ENCODE results near the gene TNIK.

TNIK gene

GRCh38 chr3:171223396-171223795 is 236.8 kb downstream of the TNIK start:
- DNase-seq (ENCODE audit: low spot score) = no peak

- no peak for DNase-seq (ENCODE audit: low spot score)
Observed at GRCh38 chr3:171222995-171223394, 237.2 kb downstream of the TNIK start.

DNA sequence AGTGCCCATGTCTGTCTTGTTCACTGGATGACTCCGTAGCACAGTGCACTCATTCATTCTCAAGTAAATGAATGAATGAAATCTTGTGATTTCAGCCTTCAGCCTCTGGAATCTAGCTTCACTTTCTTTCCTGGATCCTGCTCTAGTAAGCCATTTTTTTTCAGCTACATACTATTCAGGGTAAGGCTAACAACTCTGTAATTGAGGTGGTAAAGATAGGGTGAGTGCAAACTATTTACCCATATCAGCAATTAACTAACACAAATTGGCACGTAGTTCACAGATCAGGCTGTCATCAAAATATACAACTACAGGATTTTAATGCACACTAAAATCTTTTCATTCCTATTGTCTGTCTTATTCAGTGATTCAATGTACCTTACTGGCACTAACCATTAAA is 238.6 kb downstream of the TNIK start:
- no peak for DNase-seq (ENCODE audit: low spot score)

DNA sequence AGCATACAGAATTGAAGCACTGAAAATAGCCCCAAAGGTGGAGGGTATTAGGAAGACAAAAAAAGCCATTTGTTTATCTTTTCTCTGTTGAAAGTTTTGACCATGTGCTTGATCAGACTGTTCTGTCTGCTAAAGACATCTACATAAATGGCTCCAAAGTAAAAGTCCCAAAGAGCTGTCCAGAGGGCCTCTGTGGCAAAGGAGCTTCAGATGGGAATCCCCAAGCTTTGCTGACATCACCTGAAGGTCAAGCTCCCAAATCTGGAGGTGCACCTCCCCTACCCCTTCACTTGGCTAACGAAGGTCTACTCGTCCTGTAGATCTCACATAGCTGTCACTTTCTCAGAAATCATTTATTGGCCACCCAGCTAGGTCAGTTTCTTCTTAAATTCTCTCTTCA is 239.1 kb downstream of the TNIK start:
- no peak for DNase-seq (ENCODE audit: low spot score)

DNA sequence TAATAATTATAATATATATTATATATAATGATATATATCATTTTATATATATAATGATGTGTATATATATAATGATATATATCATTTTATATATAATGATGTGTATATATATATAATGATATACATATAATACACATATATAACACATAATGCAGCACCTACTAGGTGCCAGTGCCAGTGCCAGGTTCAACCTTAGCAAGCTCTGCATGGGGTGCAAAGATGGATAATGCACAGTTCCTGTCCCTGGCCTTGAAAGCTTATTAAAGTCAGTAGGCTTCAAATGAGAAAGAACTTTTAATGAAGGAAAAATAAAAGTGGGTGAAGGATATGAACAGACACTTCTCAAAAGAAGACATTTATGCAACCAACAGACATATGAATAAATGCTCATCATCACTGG is 240.9 kb downstream of the TNIK start:
- DNase-seq (ENCODE audit: low spot score) = no peak

GRCh38 chr3:171218069-171218468 is 242.1 kb downstream of the TNIK start:
- no peak for DNase-seq (ENCODE audit: low spot score)

GRCh38 chr3:171213907-171214306 is 246.3 kb downstream of the TNIK start:
- DNase-seq (ENCODE audit: low spot score) = no peak

DNA sequence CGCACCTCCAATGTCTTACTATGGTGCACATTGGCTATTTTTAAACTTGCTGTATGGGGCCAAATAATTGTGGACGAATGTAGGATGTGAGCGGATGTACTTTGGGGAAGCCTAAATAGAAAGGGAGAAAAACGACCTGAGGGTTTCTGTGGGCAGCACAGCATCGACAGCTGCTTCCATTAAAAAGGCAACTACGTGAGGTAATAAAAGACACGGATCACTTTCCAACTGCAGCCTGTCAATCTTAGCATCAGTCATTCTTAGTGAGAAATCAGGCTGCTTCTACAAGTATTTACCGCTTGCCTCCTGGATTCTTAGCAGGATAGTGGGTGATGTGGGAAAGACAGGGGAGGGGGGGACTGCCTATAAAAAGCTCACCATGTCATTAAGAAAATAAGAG is 247.0 kb downstream of the TNIK start:
- DNase-seq (ENCODE audit: low spot score) = no peak

- DNase-seq (ENCODE audit: low spot score) = no peak
Observed at GRCh38 chr3:171212648-171213047, 247.6 kb downstream of the TNIK start.

- no peak for DNase-seq (ENCODE audit: low spot score)
Observed at GRCh38 chr3:171206283-171206682, 253.9 kb downstream of the TNIK start.

- DNase-seq (ENCODE audit: low spot score) = no peak
Observed at GRCh38 chr3:171204942-171205341, 255.3 kb downstream of the TNIK start.

DNA sequence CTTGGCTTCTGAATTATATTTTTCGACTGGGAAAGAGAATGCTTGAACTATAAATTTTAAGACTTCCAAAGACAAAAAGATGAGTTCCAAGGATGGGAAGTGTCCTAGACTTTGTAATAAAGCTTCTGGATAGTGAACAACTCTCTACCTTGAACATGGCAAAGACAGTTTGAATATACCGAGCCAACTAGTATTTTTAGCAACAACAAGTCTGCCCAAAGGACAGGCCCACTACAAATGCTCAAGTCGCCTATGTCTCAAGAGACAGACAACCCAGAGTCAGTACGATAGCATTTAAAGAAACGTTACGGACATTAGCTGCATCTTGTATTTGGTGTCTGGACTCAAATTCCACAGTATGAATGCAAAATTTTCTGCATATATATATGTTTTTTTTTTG is 258.4 kb downstream of the TNIK start:
- no peak for DNase-seq (ENCODE audit: low spot score)

DNA sequence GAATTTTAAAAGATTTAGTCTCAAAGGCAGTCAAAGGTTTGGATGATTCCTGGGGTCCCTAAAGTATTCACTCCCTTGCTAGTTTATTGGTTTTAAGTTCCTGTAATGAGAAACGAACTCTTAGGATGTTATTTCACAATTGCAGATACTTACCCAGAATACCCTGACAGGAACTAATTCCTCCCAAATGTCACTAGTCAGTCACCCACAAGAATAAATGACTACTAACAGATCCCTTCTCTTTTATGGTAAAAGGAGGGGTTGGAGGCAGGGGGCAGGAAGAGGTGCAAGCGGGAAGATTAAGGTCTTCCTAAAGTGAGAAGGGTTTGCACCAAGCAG is 259.5 kb downstream of the TNIK start:
- DNase-seq (ENCODE audit: low spot score) = no peak

DNA sequence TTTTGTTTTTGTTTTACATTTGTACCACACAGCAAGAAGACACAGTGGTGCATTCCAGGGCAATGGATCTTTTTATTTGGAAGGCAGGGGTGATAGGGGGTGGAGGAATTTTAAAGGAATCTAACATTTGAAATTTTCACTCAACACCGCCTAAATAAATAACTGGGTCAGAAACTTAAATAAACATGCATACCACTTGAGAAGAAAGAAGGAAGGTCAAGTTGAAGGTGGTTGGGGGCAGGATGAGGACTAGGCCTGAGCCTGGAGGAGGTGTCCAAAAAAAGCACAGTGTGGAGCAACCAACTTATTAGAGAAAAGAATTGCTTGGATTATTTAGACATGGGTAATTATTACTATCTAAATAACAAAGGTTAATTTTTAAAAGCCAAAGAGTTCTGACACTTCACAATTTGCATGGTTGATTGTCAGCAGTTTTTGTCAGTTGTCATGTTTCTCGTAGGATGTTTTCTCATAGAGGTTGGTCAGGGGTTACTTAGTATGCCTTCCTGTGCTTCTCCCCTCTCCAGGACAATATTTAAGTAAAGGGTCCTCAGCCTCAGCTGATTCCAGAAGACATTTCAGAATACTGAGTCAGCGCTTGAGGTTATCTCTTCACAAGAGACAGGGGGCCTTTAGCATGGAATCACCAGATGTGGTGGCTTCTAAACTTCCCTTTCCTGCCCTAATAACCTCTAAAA is 260.0 kb downstream of the TNIK start:
- no peak for DNase-seq (ENCODE audit: low spot score)

GRCh38 chr3:171199473-171199829 is 260.8 kb downstream of the TNIK start:
- no peak for DNase-seq (ENCODE audit: low spot score)

DNA sequence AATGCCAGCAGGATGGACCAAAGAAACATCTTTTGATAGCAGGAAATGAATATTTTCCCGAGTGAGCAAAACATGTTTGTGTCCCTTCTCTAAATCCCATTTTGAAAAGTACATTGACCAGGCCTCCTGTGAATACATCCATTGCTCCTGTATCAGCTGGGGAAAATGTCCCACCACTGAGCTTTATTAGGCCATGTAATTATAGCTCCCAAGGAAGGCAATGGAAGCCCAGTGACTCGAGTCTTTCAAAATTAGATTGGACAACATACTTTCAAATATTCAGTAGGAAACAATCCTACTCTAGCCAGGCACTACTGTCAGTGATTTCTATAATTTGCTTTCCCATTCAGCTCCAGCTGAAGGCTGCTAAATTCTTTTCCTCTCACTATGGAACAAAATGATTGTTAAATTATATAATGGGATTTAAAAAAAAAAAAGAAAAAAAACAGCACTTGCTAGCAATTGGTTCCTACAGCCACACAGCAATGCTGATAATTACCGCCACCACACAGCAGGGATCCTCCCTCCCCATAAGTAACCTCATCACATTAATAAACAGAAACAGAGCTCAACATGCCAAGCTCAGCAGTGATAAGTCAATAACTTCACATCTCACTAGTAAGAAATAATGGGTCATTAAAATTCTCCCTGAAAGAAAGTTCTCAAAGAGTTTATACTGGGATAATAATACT is 261.3 kb downstream of the TNIK start:
- no peak for DNase-seq (ENCODE audit: low spot score)

DNA sequence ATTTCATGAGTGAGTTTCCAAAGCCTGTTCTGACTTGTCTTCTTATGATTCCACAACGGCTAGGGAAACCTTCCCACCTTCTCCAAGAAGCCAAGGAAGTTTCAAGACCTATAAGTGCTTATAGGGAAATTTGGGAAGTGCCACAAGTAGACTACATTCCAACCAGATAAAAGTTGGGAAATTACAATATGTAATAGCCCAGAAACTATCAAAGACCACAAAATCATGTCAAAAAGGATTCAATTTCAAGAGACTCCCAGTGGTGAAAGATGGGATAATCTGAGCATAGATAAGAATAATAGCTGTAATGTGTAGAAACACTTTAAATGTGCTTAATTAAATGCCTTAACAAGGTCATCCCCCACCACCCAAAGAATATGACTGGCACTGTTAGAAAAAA is 264.5 kb downstream of the TNIK start:
- no peak for DNase-seq (ENCODE audit: low spot score)

- DNase-seq (ENCODE audit: low spot score) = no peak
Observed at GRCh38 chr3:171194965-171195364, 265.2 kb downstream of the TNIK start.

DNA sequence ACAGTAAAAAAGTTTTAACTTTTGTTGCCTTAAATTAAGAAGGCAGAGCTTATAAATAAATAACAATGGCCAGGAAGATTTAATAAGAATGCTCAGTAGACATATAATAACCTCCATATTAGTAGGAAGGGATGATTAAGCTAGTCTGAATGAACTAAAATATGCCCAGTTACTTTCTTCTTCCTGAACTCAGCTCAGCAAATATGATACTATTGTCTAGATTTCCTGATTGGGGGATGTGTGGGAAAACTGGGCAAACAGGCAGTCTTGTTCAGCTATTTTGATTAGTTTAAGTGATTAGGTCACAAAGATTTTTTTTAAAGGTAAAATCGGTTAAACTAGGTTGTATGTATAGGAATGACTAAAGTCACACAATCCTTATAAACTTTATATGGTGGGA is 266.5 kb downstream of the TNIK start:
- DNase-seq (ENCODE audit: low spot score) = no peak

DNA sequence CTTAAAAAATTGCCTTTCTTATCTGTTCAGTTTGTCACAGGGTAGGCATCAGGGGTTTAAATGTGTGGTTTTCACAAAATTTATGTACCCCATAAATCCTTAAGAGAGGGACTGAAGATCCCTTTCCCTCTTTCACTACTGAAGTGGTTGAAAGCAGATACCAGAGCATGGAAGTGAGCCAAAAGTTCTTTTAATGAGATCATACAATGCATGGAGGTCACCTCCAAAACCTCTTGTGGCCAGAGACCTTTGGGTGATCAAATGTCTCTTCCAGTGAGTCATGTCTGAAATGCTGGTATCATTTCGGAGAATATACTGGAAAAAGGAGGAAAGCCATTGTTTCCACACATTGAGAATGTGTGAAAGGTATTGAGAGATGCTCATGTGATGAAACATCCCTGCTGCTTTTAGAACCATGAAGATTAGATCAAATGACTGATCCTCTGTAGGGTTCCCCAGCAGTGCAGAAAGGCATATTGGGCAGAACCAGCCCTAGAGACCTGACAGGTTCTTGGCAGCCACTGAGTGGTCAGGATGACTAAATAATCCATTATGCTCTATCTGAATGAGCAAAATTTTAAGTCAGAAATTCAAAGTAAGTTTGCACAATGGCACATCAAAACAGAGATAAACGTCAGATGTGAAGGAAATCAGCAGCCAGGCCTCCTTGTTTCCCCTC is 267.9 kb downstream of the TNIK start:
- DNase-seq (ENCODE audit: low spot score) = no peak

- no peak for DNase-seq (ENCODE audit: low spot score)
Observed at GRCh38 chr3:171190668-171191067, 269.5 kb downstream of the TNIK start.

- no peak for DNase-seq (ENCODE audit: low spot score)
Observed at GRCh38 chr3:171189394-171190080, 270.7 kb downstream of the TNIK start.

GRCh38 chr3:171187706-171188290 is 272.4 kb downstream of the TNIK start:
- peak; percentile 45 for DNase-seq (ENCODE audit: low spot score)
